ENCODE measurements around the gene MSMB.
"Not testable (repeated sequence)": the region's sequence is repeated elsewhere in the genome, so short reads cannot be mapped to it uniquely, and the experiment has no call there.

The MSMB gene, protein sequence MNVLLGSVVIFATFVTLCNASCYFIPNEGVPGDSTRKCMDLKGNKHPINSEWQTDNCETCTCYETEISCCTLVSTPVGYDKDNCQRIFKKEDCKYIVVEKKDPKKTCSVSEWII

DNA sequence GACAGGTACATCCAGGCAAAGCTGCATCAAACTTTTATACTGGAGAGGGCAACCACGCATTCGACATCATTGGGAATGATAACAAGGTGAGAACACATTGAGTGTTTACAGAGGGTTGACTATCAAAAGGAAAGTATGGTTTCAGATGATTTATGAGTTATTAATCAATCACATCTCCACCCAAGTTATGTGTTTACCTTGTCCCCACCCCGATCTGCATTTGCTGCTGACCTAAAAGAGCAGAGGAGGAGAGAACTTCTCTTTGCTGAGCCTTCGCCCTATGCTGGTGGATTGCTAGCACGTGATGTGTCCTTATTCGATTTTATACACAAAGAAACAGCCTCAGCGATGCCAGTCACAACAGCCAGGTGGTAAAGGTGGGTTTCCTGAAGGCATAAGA, at the start of gene MSMB:
Gene MSMB (minus strand): TSS at position 9 of the 400 bp plus-strand sequence. CDS start 32 bp downstream, outside the sequence.
- DNase-seq, result no peak

DNA sequence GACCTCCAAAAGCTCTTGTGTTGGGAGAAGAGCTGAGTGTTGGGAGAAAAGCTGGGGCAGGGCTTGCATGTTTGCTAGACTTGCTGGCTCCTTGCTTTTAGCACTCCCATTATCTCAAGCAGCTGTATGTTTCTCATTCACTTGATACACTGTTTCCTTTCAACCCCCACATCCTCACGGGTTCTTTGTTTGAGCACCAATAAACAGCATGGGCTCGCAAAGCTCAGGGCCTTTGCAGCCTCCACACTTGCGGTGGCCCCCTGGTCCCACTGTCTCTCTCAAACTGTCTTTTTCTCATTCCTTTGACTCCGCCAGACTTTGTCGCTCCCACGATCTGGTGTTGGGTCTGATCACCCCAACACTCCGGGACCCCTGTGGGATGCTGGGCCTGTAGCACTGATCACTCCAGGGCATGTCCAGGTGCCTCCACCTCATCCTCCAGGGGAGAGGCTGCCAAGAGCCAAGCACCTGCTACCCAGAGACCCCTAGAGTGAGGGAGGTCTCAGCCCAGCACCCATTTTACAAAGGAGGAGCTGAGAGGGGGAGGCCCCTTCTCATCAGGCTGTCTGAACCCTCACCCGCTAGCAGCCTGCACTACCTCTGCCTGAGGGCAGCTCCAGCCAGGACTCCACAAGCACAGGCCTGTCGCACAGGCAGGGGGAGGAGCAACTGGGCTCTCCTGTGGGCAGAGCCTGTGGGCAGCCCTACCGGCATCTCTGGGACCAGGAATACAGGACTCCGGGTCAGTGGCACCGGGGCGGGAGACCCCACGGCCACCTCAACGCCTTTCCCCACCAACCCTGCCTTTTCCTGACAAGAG, 49.1 kb upstream of the MSMB start:
- no peak for DNase-seq

DNA sequence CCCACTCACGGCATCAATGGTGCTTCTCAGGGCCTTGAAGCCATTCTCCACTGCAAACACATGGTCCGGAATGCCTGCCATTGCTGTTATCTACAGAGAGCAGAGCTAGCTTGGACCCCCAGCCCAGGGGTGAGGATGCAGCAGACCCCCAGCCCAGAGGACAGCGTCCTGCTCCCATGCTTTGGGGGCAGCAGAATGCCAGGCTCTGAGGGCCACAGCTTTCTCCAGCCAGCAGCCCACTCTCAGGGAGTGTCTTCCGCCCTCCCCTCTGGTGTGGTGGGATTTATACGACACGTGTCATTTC, 48.1 kb upstream of the MSMB start:
- no peak for DNase-seq

DNA sequence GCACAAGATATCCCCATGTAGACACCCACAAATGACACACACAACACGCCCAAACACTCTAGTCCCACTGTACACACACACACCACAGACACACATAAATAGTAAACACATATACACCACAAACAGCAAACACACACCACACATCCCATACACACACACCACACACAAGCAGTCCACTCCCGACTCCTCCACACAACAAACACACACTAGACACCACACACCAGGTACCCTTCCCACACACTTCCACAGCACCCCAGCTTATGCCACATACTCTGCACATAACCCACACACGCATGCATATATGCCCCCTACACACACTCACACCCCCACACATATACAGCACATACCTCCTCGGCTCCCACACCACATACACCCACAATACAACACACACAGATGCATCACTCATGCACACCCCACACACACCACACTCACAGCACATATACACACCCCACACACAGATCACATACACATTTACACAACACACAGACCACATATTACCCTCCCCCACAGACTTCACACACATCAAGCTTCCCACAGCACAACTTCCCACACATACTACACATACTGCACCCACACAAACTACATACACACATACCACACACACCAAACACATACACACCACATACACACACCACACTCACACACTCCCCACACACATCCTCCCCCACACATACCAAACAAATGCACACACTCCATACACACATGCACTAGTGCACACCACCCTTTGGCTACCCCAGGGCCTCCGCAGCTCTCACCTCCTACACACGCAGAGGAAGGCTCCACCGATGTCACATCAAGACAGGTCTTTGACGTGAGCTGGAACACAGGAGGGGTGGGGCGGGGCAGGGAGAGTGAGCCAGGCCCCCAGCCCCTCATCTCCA, 47.5 kb upstream of the MSMB start:
- not testable (repeated sequence) for DNase-seq

DNA sequence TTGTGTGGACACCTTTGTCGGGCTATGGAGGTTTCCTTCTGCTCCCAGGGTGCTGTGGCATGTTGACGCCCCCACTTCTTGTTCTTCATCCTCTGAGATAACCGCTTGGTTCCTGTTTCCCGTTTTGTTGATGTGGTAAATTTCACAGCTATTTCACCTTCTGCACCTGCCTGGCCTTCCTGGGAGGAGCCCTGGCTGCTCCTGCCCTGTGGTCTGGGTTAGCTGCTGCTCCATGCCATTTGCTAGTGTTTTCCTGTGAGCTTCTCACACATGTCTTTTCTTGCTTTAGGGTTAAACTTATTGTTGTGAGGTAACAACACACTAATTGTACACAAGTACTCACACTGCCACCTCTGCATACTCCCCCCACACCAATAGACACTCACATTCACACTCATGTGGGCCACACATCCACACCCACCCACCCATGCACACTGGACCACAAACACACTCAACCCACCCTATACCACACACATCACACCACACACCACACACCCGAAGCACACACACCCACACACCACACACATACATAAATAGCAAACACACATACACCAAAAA, 46.5 kb upstream of the MSMB start:
- no peak for DNase-seq

DNA sequence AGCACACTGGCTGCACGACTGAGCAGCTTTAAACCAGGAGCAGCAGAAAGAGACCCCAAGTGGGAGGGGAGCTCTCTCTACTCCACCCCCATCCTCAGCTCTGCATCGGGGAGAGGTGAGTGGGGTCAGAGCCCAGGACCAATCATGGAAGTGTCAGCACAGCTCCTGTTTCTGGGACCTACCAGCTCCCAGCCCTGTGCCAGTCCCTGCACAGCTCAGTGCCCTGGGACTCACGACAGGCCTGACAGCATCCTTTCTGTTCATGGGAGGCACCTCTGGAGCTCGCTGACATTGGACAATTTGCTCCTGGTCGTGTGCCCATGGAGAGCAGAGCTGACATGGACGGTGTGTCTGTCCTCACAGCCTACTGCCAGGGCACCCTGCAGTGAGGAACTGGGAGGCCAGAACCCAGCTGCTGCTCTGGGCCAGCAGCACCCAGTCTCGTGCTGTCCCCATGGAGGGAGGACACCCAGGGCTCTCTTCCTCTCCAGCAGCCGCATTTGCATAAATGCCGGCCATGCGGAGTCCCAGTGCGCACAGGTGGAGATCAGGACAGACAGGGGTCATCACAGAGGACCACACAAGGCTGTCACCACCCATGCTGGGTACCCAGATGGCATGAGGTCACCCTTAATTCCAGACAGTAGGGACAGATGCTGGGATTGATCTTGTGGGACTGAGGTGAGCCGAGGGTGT, 45.9 kb upstream of the MSMB start:
- DNase-seq, result no peak

DNA sequence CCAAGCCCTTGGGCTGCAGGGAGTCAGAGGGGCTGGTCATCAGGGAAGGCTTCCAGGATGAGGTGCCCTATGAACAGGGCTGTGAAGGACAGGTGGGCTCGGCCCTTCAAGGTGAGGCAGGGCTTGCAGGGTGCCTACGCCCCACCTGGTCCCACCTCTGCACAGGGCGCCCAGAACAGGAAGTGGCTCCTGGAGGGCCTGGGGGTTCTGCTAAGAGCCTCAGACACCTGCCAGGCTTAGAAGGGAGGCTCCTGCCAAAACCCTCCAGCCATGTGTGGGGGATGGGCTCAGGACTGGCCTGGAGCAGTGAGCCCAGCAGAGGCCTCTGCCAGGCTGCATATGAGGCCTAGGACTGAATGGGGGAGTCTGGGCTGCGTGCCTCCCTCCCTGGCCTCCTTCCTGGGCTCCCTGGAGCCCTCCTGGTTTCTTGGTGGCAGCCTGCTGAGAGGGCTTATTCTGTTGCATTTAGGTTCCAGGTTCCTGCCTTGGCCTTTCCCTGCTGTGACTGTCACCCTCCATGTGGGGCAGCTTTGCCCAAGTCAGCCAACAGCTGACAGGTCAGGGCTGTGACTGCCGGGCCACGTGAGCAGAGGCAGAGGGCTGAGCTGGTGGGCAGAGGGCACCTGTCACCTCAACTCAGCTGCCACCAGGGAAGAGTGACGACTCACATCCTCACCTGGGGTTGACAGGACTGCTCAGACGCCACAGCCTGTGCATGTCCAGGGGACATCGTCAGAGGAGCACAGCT, 45.2 kb upstream of the MSMB start:
- DNase-seq, result no peak

DNA sequence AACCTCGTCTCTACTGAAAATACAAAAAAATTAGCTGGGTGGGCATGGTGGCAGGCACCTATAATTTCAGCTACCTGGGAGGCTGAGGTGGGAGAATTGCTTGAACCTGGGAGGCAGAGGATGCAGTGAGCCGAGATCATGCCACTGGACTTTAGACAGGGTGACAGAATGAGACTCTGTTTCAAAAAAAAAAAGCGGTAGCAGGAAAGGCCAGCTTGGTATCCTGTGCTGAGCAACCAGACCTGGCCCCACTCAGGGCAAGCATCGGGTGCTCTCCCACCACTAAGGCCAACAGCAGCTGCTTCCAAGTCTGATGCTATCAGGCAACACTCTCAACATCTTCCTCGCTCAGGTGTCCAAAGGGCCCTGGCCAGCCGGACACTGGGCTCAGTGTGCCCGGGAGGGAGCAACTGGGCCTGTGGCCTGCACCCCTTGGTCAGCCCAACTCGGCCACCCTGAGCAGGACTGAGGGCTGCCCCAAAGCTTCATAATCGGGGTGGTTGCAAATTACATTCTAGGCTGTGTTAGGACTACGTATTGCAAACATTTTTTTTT, 44.3 kb upstream of the MSMB start:
- DNase-seq, result no peak

DNA sequence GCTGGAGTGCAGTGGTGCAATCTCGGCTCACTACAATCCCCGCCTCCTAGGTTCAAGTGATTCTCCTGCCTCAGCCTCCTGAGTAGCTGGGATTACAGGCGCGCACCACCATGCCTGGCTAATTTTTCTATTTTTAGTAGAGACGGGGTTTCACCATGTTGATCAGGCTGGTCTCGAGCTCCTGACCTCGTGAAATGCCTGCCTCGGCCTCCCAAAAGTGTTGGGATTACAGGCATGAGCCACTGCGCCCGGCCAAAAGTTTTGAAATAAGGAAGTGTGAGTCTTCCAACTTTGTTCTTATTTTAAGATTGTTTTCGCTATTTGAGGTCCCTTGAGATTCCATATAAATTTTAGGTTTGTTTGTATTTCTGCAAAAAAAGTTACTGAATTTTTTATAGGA, 41.3 kb upstream of the MSMB start:
- not testable (repeated sequence) for DNase-seq

DNA sequence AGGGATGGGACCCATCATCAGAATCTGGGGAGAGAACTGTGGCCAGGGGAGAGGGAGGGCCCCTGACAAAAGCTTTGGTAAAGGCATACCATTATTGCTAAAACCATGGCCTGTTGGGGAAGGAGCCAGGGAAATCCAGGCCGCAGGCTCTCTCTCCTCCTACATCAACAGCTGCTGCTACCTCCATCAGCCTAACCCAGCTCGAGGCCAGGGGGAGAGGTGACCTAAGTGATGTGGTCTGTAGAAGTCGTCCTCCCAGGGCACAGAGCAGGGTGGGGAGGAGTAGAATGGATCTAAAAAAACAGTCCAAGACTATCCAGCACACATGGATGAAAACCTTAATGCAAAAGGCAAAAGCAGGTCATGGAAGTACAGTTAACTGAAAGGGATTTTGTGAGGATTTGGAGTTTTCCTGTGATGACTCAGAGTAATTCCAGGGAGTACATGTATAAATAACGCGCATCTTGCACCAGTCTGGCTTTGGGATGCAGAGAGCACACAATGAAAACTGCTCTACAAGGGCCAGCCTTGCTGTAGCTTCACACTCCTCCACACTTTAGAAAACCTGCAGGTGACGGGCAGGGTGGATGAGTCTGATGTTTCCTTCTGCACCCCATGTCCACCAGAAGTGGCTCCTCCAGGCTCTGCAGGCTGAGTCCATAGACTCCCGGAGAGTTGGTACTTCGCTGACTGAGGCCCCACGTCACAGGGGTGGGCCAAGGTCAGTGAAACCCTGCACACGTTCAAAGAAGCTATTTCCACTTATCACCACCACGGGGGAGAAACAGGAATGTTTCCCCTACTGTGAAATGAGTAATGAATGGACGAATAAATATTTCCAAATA, 38.5 kb upstream of the MSMB start:
- no peak for DNase-seq

DNA sequence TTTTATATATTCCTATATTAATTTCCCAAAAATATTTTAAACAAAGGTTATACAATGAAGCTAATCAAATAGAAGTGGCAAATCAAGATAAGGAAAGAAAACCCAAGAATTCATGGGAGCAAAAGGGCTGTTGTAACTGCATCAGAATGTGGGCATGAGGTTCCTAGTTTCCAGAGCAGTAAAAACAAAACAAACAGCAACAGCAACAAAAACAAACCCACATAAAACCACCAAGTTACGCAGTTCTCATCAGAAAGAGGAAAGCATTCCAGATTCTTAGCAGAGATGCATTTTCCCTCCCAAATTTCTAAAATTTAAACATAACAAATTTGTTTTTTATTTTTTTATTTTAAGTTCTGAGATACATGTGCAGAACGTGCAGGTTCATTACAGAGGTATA, 34.8 kb upstream of the MSMB start:
- DNase-seq, result no peak

DNA sequence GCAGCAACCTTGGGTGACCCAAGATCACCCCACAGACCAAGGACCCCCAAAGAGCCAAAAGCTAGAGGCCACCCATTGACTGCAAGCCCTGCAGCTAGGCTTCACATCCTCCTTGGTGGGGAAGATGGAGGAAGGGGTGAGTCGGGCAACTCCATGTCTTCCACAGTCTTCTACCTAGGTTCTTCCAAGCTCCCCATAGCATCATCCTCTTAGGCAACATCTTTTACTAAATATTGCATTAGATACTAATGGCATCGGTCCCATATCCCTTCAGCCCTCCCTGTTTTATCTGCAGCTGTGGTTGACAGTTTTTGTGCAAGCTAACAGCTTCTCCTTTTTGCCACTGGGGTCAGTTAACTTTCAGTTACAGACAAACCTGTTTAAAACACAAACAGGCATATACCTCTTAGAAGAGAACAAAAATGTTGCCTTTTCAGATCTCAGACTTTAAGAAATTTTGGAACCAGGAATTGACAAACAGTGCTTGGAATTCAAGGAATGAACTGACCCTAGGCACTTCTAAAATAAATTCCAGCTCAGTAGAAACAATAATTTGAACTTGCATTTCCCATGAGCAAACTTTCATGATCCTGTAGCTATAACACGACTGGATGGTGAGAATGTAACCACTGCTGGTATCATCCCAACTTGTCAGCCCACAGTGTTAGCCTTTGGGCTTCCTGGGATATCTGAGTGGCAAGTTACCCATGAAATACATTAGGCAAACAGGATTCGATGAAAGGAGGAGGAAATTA, 33.9 kb upstream of the MSMB start:
- DNase-seq, result no peak

DNA sequence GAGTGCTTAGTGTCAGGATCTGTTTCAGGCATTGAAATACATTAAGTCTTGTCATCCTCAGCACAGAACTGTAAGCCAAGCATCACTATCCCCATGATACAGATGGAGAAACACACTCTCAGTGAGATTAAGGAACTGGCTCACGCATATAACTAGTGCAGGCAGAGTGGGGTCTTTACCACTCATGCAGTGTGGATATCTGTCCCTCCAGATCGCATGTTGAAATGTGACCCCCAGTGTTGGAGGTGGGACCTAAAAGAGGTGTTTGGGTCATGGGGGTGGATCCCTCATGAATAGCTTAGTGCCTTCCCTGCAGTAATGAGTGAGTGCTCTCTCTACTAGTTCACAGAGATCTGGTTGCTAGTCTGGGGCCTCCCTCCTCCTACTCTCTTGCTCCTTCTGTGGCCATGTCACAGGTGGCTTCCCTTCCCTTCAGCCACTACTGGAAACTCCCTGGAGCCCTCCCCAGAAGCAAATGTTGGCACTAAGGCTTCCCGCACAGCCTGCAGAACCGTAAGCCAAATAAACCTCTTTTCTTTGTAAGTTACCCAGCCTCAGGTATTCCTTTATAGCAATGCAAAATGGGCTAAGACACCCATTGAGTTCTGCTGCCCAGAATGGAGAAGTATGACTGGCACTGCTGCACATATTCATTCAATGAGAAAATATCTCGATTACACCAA, 31.8 kb upstream of the MSMB start:
- no peak for DNase-seq

DNA sequence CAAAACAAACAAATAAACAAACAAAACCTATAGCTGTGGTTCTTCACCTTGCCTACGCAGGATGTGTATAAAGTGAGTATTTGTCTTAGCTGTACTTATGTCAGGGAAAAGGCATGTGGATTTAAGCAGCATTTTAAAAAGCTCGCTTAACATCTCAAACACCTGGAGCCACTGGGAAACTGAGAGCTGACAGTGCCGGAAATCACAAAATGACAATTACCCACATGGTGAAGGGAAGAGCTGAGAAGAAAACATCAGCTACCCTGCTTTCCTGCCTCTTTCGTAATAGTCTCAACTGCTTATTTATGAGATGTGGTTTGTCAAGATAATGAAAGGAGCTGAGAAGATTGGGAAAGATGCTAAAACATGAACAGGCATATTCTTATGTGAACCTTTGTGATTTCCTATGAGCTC, 31.1 kb upstream of the MSMB start:
- no peak for DNase-seq

DNA sequence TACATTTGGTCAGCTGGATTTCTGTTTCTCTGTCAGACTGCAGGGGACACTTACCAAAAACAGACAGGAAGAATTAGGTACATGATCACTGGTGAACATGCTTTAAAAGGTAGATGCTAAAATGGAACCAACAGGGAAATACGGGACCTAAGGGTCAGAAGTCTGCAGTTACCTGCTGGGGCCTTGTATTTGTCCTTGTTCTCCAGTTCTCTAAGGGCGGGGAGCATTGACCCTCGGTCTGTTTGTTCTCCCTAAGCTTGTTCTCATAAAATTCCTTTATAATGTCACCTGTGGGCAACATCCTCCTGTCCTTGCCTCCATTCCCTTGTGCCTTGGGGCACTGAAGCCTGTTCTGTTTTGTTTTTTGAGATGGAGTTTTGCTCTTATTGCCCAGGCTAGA, 29.8 kb upstream of the MSMB start:
- DNase-seq, result no peak

DNA sequence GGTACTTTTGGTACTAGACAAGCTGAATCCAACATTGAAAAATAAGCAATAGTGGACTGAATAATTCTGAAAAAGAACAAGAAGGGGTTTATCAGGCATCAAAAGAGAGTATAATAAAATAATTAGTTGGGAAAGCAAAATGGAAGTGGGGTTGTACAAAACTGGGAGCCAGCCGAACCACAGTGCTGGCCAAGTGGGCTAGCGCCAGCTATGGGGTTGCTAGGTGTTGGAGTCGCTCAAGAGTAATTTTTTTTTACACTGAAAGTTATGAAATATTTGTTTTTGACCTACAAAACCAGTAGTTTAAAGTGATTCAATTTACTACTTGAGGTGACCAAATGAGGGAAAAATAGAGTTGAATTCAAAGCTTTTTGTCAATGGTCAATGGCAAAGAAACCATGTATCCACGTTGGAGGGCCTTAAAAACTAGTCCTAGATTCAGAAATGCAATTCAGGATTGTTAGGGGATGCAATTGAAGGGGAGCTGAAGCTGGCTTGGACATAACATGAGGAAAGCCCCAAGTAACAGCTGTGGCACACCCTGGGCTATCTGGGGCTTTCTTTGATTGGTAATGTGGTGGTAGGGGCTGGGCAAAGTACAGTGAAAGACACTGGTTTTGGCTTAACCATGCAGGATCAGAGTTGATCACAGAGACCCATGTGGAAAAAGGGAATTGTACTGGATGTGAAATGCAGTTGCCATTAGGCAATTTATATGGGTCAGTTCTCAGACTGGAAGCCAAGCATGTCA, 28.3 kb upstream of the MSMB start:
- DNase-seq, result no peak

DNA sequence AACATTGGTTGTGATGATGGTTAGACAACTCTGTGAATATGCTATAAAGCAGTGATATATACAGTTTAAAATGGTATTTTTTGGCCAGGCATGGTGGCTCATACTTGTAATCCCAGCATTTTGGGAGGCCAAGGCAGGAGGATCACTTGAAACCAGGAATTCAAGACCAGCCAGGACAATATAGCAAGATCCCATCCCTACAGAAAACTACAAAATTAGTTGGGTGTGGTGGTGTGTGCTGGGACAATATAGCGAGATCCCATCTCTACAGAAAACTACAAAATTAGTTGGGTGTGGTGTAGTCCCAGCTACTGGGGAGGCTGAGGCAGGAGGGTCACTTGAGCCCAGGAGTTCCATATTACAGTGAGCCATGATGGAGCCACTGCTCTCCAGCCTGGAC, 27.5 kb upstream of the MSMB start:
- DNase-seq, result no peak

DNA sequence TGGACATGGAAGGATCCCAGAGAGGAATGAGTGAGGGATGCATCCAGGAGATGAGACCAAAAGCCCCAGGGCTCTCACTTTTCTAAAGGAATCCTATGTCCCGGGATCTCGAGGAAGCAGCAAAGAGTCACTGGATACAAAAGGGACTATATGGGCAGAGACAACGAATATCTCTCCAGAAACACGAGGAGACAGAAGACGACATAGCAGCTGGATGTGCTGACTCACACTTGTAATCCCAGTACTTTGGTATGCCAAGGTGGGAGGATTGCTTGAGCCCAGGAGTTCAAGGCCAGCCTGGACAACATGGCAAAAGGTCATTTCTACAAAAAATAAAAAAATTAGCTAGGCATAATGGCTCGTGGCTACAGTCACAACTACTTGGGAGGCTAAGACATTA, 24.7 kb upstream of the MSMB start:
- no peak for DNase-seq

All from NCI-H1436 treated with DMSO at 0.1 percent for 48 hours (cell line).